GM23248 (cell line): ENCODE results near the gene ADAM10.

ENCODE experiments used
- EZH2 ChIP-seq: fragments of 200-600 bp; sonication (generic); IDR thresholded peaks from 2 replicates; pipeline ENCODE4 v1.6.1; 2018; ENCODE audit warnings: antibody characterized with exemption, mild to moderate bottlenecking; ENCODE audit not compliant: insufficient read depth, poor library complexity, severe bottlenecking
- EZH2phosphoT487 ChIP-seq: fragments of 200-600 bp; sonication (generic); IDR thresholded peaks from 2 replicates; pipeline ENCODE4 v1.6.1; 2018; ENCODE audit warnings: antibody characterized with exemption, moderate library complexity, mild to moderate bottlenecking, low read depth; ENCODE audit not compliant: insufficient read depth

DNA sequence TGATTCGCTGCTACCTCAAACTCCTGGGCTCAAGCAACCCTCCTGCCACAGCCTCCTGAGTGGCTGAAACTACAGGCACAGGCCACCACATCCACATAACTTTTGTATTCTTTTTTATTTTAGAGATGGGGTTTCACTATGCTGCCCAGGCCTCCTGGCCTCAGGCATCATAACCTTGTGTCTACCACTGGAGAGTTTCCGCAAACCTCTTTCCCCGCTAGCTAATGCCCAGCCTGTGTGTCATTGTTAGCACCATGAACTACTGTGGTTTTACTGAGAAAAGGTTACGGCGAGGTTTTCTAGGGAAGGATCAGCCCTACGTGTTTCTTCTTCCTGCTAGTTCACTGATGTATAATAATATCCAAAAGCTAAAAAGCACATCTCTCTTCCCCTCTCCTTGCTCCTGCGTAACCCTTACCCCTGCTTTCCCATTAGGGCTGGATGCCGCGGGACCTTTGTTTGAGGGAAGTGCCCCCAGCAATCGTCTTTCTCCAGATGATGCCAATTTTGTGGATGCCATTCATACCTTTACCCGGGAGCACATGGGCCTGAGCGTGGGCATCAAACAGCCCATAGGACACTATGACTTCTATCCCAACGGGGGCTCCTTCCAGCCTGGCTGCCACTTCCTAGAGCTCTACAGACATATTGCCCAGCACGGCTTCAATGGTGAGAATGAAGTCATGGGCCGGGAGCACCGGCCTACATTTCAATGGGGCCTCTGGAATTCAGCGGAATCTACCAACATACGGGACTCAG is 204.0 kb downstream of the ADAM10 start:
- TF ChIP-seq EZH2 (no peak), EZH2phosphoT487 (no peak)
